ENCODE results near the gene ENO3.

ENO3 gene

GRCh38 chr17:4978726-4979125 is 27.8 kb downstream of the ENO3 start:
- DNase-seq, result peak; percentile 69 to 72

GRCh38 chr17:4980644-4981216 is 29.8 kb downstream of the ENO3 start:
- peak; percentile 25 to 42 for DNase-seq

DNA sequence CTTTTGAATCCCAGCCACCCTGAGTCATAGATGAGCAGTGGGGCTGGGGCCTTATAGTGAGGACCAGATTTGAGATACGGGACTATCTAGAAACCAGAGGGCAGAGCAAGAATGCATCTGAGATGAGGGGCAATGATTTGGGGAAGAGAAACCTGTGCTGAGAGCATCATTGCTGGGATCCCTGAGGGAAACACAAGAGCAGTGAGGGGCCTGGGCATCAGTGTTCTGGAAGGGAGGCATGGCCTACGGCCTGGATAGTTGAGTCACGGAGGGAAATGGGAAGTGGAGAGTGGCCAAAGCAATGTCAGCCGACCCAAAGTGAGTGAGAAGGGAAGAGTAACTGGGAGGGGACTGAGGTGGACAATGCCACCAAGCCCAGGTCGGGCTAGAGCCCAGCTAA is 31.4 kb downstream of the ENO3 start:
- no peak for DNase-seq

DNA sequence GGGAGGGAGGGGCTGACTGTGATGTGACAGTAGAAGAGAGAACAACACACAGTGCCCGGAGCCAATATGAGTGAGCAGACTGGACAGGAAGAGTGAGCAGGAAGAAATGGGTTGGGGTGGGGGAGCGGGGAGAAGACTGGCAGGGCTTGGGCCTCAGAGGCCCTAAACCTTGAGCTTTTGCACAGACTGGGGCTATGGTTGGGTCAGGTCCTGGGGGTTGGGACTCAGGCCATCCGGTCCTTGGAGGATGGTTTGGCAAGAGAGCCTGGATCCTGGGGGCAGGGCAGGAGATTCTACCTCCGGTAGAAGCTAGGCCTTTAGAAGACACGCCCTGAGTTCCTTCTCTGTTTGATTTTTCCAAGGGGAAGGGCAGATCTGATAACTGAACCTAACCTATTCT is 35.5 kb downstream of the ENO3 start:
- no peak for DNase-seq

DNA sequence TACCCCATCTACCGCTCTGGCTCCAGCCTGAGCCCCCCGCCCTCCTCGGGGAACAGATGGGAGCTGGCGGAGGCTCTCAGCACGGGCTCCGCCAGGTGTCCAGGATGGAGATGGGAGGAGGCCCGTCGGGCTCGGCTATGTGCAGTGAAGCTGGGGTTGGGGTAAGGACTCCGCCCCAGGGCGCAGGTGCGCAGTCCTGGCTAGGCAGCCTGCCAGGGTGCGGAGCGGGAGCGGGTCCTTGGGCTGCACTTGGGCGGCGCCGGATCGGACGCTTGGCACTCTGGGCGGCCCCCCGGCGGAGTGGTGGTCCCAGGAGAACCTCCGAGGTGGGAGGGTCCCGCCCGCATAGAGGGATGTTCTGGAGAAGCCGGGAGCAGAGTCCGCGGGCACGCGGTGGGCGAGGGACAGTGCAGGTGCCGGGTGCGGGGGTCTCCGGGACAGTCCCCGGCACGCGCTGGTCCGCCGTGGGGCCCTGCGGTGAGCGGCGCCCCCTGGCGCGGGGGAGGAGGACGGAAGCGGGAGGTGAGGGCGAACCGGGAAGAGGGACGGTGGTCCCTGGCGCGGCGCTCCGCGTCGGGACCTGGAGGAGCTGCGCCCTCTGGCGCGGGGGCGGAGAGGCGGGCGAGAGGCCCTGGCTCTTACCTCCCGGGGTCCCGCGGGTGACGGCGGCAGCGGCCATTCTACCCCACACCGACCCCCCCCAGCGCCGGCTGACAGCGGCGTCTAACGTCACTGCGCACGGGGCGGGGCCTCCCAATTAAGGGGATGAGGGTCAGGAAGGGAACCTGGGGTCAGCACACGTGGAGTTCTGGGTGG is 36.2 kb downstream of the ENO3 start, which contains the start of gene CAMTA2:
Gene CAMTA2 (minus strand): TSS at position 725 of the 816 bp plus-strand sequence. CDS start 1,453 bp downstream, outside the sequence.
- peak; percentile 51 to 58 for DNase-seq

DNA sequence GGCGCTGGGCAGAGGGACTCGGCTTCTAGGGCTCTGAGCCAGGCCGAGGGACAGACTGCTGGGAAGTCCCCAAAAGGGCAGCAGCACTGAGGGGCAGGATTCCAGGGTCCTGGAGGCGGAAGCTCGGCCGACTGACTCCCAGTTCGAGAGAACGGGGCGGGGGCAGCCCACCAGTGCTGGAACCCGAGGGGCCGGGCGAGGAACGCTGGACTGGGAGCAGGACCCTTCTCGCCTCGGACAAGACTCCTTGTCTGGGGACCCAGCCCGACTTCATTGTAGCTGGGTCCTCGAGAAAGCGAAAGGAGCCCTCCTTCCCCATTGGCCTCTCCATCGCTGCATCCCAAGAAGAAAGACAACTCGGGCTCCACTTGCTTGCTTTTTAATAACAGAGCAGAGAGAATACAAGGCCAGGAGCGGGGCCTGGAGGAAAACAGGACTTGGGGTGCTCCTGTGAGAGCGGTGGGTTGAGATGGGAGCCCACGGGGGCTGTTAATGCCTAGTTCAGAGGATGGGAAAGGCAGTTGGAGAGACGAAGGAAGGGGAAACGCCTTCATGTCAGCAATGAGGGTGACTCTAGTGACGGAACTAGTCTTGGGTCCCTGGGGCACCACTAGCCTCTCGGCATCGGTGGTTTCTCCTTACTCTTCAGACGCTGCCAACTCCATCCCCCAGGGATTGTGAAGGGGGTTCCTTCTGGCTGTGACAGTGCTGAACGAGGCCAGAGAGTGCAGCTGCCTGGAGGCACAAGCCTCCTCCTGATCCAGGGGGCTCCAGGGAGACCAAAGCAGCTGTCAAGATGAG is 37.0 kb downstream of the ENO3 start:
- DNase-seq, result peak in 1 of 2 experiments; percentile 5

GRCh38 chr17:4994081-4994595 is 43.2 kb downstream of the ENO3 start:
- DNase-seq, result no peak

- peak; percentile 53 to 58 for DNase-seq
Measured at GRCh38 chr17:4997302-4998026, 46.5 kb downstream of the ENO3 start, which contains the start of the genes INCA1 and KIF1C. Gene INCA1, minus strand, starts transcription at chr17:4997522. Its CDS starts 3,085 bp downstream, at chr17:4994437. Gene KIF1C, plus strand, starts transcription at chr17:4997950. Its CDS starts 2,297 bp downstream, at chr17:5000247.

DNA sequence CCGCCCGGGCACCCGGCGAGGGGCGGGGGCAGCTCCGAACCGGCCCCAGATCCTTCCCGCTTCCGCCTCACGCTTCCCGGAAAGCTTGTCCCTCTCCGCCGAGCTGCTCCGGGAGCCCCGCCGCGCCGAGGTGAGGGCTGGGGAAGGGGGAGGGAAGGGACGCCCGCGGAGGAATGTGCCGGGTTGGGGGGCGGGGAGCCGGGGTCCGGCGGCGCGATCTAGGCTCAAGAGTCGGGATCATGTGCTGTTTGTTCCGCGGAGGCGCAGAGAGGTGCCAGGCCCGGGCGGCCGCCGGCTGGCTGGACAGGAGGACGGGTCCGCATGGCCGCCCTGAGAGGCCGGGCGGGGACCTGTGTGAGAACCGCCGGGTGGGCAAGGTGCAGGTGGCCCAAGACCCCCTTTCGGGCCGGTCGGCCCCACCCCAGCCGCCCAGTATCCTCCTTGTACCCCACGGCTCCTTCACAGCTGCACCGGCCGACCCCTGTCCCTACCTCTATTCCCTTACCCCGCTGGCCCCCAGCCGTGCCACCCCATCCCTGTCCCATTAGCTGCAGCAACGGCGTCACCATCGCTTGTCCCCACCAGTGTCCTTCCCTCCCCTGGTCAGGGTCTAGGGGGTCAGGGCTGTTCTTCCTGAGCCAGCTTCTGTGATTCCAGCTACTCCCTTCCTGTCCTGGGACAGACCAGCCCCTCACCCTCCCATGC is 47.3 kb downstream of the ENO3 start:
- DNase-seq, result no peak

DNA sequence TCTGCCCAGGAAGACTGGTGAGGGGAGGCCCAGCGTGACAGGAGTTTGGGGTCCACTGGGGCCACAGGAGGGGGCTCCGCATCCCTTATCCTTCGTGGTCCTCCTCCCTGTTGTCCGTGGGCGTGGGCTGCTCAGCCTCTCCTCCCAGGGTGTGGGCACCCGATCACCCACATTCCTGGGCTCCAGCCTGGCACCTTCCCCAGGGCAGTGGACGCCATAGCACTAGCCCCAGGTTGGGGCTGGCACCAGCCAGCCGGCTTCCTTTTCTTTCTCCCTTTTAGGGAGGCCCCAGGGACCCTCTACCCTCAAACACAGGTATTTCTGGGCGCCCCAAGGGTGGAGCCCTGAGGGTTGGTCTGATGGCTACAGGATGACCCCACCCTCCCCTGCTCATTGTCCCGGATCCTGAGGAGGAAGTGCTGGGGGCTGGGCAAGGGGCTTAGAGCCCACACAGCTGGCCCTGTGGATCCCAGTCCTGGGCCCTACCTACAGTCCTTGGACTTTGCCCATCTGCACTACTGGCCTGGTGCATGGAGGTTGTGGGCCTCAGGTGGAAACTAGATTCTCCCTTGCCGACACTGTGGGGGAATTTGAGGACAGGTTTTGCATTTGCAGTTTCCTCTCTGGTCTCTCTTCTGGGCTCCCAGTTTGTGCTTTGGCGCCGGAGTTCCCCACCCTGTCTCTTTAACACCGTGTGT is 48.0 kb downstream of the ENO3 start:
- DNase-seq, result no peak

GRCh38 chr17:4999430-5000093 is 48.6 kb downstream of the ENO3 start:
- DNase-seq, result no peak

- no peak for DNase-seq
Measured at GRCh38 chr17:5000237-5000639, 49.3 kb downstream of the ENO3 start.

DNA sequence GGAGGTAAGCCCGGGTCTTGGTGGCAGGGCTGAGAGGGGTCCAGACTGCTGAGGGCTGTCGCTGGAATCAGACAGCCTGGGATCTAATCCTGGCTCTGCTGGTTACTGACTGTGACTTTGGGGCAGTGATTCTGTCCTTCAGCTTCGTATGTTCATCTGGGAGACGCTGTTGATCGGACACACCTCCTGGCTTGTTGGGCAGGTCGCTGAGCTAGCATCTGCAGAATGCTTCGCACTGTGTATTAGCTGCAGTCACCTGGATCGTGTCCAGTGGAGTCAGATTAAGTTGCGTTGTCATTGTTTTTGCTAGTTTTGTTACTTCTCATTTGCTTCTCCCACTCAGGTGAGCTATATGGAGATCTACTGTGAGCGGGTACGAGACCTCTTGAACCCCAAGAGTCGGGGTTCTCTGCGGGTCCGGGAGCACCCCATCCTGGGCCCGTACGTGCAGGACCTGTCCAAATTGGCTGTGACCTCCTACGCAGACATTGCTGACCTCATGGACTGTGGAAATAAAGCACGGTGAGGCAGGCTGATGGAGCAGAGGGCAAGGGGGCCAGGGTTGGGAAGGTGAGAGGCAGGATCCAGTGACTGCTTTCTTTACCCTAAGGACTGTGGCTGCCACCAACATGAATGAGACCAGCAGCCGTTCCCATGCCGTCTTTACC is 51.3 kb downstream of the ENO3 start:
- DNase-seq, result no peak

- no peak for DNase-seq
Measured at GRCh38 chr17:5003214-5003867, 52.4 kb downstream of the ENO3 start.
